ENCODE measurements around the gene PCTP. TPM values are rescaled to one million over a fixed set of nuclear protein-coding genes. Genes with fewer than 3 reads are reported as not detected.

Gene PCTP
- total and polyA plus RNA-seq, 2 experiments from 2014 or later = 22.7 to 35.4 TPM

DNA sequence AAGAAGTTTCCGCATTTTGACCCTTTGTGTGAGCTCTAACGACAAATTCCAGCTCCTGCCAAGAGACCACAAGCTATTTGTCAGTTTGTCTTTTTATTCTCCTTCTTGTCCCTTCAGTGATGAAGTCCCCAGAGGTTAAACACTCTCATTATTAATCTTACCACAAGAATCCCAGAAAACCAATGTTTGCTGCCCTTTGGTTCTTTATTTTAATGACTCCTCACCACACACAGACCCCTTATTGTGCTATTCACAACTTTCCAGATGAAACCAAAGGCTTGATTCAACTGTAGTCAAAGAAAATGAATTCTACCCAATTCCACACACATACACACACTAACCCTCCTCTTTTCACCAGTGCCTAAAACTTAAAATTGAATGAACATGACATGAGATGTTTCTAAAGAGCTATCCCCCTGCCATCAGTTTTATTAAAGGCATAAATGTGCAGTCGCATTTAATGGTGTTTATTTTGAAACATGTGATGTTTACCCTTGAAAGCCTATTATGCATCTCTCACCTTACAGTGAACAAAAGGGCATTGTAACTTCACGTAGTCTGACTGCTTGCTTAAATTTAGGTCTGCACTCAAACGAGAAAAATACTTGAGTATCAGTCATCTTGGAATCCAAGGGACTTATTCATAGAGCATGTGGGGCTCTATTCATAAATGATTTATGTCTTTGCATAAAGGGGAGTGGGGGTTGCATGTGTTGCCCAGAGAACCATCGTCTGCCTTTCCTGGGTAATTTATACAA is 44.1 kb downstream of the PCTP start:
- no peak overlapping the region for H2AFZ ChIP-seq
- no peaks in the 10 kb centered on the region for H3K27me3 ChIP-seq
- H3K4me3 ChIP-seq = no peak overlapping the region
- no peaks in the 10 kb centered on the region for H3K4me1 ChIP-seq (ENCODE audit: insufficient read depth)
- no peaks in the 10 kb centered on the region for H3K9me3 ChIP-seq (ENCODE audit: low read depth)
- no peaks in the 10 kb centered on the region for H3K36me3 ChIP-seq (replicated peaks; ENCODE audit: insufficient read depth, low read depth)
- 47% methylated on average over 6 of the region's 6 CpGs for WGBS (ENCODE audit: low lambda C conversion rate, missing lambda C conversion rate)
- no peak for DNase-seq (ENCODE audit: low spot score)
- H3K79me2 ChIP-seq = no peaks in the 10 kb centered on the region
- H3K27ac ChIP-seq = peak overlapping the region; percentile 1
- H4K20me1 ChIP-seq (ENCODE audit: insufficient read depth, poor library complexity, severe bottlenecking) = no peaks in the 10 kb centered on the region
- H3K4me2 ChIP-seq = no peak overlapping the region
- TF ChIP-seq EZH2 (IDR thresholded peaks at IDR 0.05; ENCODE audit: borderline replicate concordance) (no peak), EZH2phosphoT487 (IDR thresholded peaks at IDR 0.05; ENCODE audit: low read depth, severe bottlenecking, unreplicated experiment) (no peak)
- TF ChIP-seq, protein P1, sequence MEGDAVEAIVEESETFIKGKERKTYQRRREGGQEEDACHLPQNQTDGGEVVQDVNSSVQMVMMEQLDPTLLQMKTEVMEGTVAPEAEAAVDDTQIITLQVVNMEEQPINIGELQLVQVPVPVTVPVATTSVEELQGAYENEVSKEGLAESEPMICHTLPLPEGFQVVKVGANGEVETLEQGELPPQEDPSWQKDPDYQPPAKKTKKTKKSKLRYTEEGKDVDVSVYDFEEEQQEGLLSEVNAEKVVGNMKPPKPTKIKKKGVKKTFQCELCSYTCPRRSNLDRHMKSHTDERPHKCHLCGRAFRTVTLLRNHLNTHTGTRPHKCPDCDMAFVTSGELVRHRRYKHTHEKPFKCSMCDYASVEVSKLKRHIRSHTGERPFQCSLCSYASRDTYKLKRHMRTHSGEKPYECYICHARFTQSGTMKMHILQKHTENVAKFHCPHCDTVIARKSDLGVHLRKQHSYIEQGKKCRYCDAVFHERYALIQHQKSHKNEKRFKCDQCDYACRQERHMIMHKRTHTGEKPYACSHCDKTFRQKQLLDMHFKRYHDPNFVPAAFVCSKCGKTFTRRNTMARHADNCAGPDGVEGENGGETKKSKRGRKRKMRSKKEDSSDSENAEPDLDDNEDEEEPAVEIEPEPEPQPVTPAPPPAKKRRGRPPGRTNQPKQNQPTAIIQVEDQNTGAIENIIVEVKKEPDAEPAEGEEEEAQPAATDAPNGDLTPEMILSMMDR (IDR thresholded peaks at IDR 0.05; ENCODE audit: poor library complexity) = no peak
- no peaks in the 10 kb centered on the region for H3K9me2 ChIP-seq (replicated peaks; ENCODE audit: insufficient read depth)

DNA sequence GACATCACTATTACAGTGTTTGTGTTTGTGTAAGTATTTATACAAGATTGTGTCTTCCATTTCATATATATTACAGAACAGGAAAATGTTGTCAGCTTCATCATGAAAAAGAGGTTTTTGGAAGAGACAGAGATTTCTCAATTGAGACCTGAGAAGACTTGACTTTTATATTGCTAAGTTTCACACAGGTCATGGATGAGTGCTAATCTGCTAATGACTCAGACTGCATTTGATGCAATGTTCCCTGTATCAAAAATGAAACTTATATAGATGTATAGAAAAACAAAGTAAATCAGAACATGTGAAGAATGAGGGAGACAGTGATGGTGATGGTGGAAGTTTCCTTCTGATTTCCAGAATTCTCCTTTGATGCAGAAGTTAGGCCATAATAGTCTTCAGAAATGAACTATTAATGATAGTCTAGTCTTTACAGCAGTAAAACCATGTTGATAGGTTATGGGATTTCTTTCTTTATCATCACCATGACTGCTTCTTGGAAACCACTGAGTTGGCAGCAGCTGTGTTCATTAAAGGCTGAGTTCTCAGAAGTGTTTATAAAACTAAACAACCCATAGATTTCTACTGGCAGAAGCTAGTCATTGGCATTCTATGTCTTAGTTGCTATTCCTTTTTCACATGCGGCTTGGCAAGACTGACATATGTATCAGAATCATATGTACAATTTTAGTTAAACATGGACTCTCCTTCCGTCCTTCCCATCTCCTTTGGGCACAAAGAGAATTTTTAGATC is 56.1 kb downstream of the PCTP start:
- no peak for TF ChIP-seq EZH2 (IDR thresholded peaks at IDR 0.05; ENCODE audit: borderline replicate concordance)
- no peak for TF ChIP-seq EZH2phosphoT487 (IDR thresholded peaks at IDR 0.05; ENCODE audit: low read depth, severe bottlenecking, unreplicated experiment)
- TF ChIP-seq, protein P1 (IDR thresholded peaks at IDR 0.05; ENCODE audit: poor library complexity) = no peak
- no peak overlapping the region for H3K4me3 ChIP-seq
- H3K4me2 ChIP-seq = no peak overlapping the region
- H3K27ac ChIP-seq = no peak overlapping the region
- no peaks in the 10 kb centered on the region for H3K9me2 ChIP-seq (replicated peaks; ENCODE audit: insufficient read depth)
- H3K4me1 ChIP-seq (ENCODE audit: insufficient read depth) = no peaks in the 10 kb centered on the region
- H3K79me2 ChIP-seq = no peaks in the 10 kb centered on the region
- H3K9me3 ChIP-seq (ENCODE audit: low read depth) = no peaks in the 10 kb centered on the region
- no peaks in the 10 kb centered on the region for H4K20me1 ChIP-seq (ENCODE audit: insufficient read depth, poor library complexity, severe bottlenecking)
- H3K36me3 ChIP-seq (replicated peaks; ENCODE audit: insufficient read depth, low read depth) = no peaks in the 10 kb centered on the region
- DNase-seq (ENCODE audit: low spot score) = no peak
- no peak overlapping the region for H2AFZ ChIP-seq
- WGBS (ENCODE audit: low lambda C conversion rate, missing lambda C conversion rate) = 92% methylated on average over 2 of the region's 2 CpGs
- no peaks in the 10 kb centered on the region for H3K27me3 ChIP-seq

DNA sequence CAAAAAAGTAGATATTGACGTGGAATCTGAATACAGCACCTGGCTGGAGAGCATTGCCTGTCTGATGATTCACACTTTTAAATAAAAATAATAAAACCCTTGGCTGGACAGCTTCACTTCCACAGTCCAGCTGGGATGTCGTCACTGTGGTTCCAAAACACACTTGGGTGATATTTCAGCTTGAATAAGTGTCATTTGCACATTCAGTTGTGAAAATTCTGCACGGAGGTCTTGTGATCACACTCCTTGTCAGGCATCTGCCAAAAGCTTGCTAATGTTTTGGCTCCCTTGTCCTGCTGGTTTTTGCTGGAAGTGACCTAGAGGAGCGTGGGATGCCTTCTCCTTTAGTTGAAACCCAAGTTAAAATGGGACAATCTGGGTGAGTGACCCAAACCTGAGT is 60.7 kb downstream of the PCTP start:
- Histone ChIP-seq H3K4me2 (no peak overlapping the region), H3K79me2 (no peaks in the 10 kb centered on the region), H3K9me2 (replicated peaks; ENCODE audit: insufficient read depth) (no peaks in the 10 kb centered on the region), H4K20me1 (ENCODE audit: insufficient read depth, poor library complexity, severe bottlenecking) (no peaks in the 10 kb centered on the region), H3K27ac (no peak overlapping the region), H2AFZ (no peak overlapping the region), H3K27me3 (no peaks in the 10 kb centered on the region), H3K9me3 (ENCODE audit: low read depth) (no peaks in the 10 kb centered on the region), H3K36me3 (replicated peaks; ENCODE audit: insufficient read depth, low read depth) (no peaks in the 10 kb centered on the region), H3K4me1 (ENCODE audit: insufficient read depth) (no peaks in the 10 kb centered on the region), H3K4me3 (no peak overlapping the region)
- no peak for DNase-seq (ENCODE audit: low spot score)
- TF ChIP-seq EZH2 (IDR thresholded peaks at IDR 0.05; ENCODE audit: borderline replicate concordance) (no peak), EZH2phosphoT487 (IDR thresholded peaks at IDR 0.05; ENCODE audit: low read depth, severe bottlenecking, unreplicated experiment) (no peak)
- TF ChIP-seq, protein P1 (IDR thresholded peaks at IDR 0.05; ENCODE audit: poor library complexity) = no peak
- WGBS (ENCODE audit: low lambda C conversion rate, missing lambda C conversion rate) = 92% methylated on average over 4 of the region's 4 CpGs
